AG09319 (cell line): ENCODE measurements around the gene EPHB1.

Experiments
- DNase-seq: peaks from one replicate; pipeline ENCODE4 v3.0.0-alpha.2; 2010; ENCODE audit warnings: low read depth; ENCODE audit errors: extremely low read depth
- TF ChIP-seq, protein P1 (sequence below): IDR thresholded peaks from 2 replicates; pipeline ENCODE4 v1.5.1; 2011; ENCODE audit warnings: low read depth, mild to moderate bottlenecking, inconsistent platforms, low read length, moderate library complexity

The EPHB1 gene

DNA sequence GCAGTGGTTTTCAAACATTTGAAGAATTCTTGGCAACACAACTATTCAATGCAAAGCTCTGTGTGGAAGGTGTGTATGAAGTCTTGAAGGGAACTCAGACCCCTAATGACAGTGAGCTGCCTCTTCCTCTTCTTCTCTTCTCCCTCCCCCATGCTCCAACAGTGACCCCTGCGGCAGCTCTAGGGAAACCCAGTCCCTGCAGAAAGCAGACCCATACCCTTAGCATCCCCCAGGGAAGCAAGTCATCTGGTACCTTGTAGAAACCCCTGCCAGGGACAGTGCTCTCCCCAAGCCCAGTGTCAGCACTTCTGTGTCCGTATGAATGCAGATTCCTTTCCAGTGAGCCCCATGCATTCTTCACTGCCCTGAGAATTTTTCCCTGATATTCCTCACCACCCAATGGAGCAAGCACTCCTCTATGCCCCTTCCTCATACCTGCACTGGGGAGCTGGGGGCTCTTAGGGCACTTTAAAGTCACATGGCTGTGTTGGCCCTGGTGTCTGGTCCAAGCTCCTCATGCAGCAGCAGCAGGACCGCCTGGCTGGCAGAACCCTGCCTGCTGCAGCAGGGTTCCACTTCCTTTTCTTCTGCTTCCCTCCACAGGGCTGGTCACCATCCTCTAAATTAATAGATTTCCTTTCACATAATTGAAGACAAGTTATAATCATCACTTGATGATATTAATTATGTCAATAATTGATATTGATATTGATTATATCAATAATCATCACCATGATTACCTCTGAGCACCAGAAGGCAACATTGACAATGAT lies 442.5 kb downstream of the EPHB1 start:
- TF ChIP-seq, protein P1, sequence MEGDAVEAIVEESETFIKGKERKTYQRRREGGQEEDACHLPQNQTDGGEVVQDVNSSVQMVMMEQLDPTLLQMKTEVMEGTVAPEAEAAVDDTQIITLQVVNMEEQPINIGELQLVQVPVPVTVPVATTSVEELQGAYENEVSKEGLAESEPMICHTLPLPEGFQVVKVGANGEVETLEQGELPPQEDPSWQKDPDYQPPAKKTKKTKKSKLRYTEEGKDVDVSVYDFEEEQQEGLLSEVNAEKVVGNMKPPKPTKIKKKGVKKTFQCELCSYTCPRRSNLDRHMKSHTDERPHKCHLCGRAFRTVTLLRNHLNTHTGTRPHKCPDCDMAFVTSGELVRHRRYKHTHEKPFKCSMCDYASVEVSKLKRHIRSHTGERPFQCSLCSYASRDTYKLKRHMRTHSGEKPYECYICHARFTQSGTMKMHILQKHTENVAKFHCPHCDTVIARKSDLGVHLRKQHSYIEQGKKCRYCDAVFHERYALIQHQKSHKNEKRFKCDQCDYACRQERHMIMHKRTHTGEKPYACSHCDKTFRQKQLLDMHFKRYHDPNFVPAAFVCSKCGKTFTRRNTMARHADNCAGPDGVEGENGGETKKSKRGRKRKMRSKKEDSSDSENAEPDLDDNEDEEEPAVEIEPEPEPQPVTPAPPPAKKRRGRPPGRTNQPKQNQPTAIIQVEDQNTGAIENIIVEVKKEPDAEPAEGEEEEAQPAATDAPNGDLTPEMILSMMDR: no peak; the same call in none of the 2 replicates
- no peak for DNase-seq

DNA sequence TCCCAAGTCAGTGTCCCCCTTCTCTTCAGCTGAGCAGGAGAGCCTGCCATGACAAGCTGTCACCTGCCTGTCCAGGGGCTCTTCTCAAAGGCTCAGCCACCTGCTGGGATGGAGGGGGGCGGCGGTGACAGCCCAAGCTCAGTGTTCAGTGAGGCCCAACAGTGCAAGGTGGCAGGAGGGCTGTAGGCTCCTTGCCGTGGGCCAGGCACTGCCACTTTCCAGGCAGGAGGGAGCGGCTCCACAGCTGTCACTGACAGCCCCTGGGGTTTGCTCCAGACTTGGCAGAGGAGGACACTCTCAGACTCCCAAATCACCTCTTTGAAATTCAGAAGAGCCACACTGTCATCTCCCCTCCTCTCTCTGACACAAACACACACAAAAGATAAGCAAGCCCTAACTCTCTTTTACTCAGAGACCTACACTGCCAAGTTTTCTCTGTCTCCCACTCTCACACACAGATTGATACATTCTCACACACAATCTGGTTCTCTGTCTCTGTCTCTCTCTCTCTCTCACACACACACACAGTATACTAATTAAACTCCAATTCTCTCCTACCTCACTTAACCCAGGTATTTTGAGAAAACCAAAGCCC lies 443.3 kb downstream of the EPHB1 start:
- no peak for DNase-seq
- TF ChIP-seq, protein P1: no peak

DNA sequence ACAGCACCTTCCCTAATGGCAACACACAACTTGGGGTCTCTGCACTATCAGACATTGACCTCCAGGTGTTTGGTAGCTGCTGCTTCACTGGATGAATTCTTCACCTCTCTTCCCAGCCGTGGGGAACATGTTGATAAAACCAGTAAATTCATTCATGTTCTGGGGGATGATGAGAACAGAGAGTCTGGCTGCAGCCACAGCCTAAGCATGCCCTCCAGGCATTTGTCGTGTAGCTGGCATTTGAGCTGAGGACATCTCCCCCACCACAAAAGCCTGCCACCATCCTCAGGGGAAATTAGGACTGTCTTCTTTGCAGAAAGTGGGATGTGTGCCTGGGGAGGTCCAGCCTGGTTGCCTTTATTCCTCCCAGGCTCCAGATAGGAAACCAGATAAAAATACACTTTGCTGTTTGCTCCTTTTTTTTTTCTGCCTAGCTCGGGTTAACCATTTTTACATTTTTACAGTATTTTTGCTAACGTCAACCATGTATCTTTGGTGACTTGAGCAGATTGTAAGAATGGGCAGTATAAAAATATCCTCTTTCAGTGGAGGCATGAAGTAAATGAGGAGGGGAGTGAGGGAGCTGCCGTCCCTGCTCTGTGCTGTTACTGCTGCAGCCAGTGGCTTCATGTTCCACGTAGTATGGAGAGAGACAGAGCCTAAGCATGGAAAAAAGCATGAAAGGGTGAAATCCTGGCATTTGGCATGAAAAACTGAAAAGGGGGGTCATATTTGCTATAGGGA lies 444.0 kb downstream of the EPHB1 start:
- TF ChIP-seq, protein P1: no peak

DNA sequence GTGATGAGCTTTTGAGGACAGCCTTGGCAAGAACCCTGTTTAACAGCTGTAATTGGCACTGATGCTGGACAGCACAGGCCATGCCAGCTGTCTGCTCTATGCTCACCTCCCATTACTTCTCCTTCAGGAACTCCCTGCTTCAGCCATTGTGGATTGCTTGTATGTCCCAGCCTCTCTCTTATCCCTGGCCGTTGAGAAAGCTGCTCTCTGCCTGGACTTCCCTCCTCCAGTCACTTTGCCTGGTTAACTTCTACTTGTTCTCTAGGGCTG lies 444.5 kb downstream of the EPHB1 start:
- no peak for DNase-seq
- TF ChIP-seq, protein P1: no peak

More for the DNA sequence above, 444.0 kb downstream of the EPHB1 start:
- DNase-seq: no peak

DNA sequence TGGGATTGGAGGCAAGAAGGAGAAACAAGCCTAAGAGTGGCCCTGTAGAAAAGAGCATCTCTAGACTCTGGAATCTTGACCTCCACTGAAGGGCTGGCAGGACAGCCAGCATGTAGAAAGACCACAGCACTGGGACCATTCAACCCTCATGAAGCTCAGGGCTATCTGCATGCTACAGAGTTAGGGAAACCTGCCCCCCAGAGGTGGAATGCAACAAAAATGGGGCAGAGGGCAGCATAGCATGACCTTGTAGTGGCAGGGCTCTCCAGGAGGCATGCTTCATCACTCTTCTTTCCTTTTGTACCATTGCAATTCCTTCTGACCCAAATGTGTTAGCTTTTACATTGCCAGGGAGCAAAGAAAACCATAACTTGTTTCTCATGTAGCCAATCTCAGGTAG lies 445.4 kb downstream of the EPHB1 start:
- TF ChIP-seq, protein P1: no peak; the same call in 1 of the 2 replicates
- DNase-seq: no peak

DNA sequence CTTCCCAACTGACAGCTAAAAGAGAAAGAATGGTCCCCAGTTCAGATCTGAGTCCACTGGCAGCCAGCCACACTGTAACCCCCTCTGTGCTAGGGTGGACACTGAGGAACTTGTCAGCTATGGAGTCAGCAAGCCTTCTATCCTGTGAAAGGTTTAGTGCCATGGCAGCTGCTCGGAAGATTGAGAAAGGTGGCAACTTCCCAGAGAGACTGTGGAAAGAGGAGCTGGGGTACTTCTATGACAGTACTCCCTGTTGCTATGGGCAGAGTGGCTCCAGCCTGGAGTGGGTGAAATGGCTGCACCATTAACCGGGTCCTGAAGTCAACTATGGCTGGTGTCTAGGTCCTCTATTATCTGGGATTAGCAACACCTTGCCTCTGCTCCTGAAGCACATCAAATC lies 447.2 kb downstream of the EPHB1 start:
- DNase-seq: no peak
- TF ChIP-seq, protein P1: no peak

DNA sequence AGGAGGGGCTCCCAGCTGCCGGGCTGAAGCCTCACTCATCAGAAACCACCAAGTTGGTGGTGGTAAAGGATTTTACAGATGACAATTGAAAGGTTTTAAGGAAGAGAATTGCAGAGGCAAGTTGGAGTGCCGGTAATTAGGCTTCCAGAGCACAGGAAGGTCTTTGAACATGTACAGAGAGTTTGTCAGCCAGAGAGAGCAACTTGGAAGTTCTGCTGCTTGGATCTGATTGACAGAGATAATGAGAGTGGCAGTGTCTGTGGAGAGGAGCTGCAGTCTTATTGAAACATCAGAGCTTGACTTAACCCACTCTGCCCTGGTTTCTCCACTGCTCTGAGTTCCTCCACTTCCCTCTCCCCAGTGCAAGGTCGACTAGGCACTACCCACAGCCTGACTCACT lies 448.6 kb downstream of the EPHB1 start:
- TF ChIP-seq, protein P1: no peak
- DNase-seq: no peak
